HFFc6 (cell line): ENCODE measurements around the gene ABHD6. TPM values are rescaled to one million over a fixed set of nuclear protein-coding genes. Genes with fewer than 3 reads are reported as not detected.
A peak's percentile ranks its signal among the peaks of the same experiment; 100 is the strongest.

Experiments
- DNase-seq: peaks from one replicate; pipeline ENCODE4 v3.0.0-alpha.2; 2018
- H3K27ac Mint-ChIP-seq: 2 replicates; pipeline ENCODE4 v1.8.0; 2020; ENCODE audit warnings: mild to moderate bottlenecking, mixed read lengths
- H3K27me3 Mint-ChIP-seq: 2 replicates; pipeline ENCODE4 v1.8.0; 2021; ENCODE audit warnings: mild to moderate bottlenecking, moderate library complexity, mixed read lengths; ENCODE audit not compliant: insufficient read depth
- H3K36me3 Mint-ChIP-seq: 2 replicates; pipeline ENCODE4 v1.8.0; 2021; ENCODE audit warnings: low read depth, mixed read lengths
- H3K4me1 Mint-ChIP-seq: 2 replicates; pipeline ENCODE4 v1.8.0; 2020; ENCODE audit warnings: low read depth, mixed read lengths
- H3K4me3 Mint-ChIP-seq: 2 replicates; pipeline ENCODE4 v1.8.0; 2020; ENCODE audit warnings: mild to moderate bottlenecking, moderate library complexity, mixed read lengths
- H3K9me3 Mint-ChIP-seq: 2 replicates; pipeline ENCODE4 v1.8.0; 2020; ENCODE audit warnings: mild to moderate bottlenecking, mixed read lengths
- total RNA-seq, 6 experiments: library from RNA; stranded (reverse); fragmentation: NEBNext Ultra II Directional; extraction: Animal tissue kit (Norgen Biotek cat#: 25700); gene quantifications; 2 replicates in 1 of 6; 3 replicates in 5 of 6; pipeline ENCODE4 v1.2.3, GENCODE V29; 2021
- TF ChIP-seq, protein P1 (sequence below): fragments of 200-600 bp; sonication (generic); IDR thresholded peaks from 2 replicates; pipeline ENCODE4 v1.5.0; 2021; ENCODE audit warnings: antibody characterized with exemption, mild to moderate bottlenecking

ABHD6 gene
- total RNA-seq, 6 experiments from 2014 or later: 6.1 to 8.9 (median 6.5) TPM

DNA sequence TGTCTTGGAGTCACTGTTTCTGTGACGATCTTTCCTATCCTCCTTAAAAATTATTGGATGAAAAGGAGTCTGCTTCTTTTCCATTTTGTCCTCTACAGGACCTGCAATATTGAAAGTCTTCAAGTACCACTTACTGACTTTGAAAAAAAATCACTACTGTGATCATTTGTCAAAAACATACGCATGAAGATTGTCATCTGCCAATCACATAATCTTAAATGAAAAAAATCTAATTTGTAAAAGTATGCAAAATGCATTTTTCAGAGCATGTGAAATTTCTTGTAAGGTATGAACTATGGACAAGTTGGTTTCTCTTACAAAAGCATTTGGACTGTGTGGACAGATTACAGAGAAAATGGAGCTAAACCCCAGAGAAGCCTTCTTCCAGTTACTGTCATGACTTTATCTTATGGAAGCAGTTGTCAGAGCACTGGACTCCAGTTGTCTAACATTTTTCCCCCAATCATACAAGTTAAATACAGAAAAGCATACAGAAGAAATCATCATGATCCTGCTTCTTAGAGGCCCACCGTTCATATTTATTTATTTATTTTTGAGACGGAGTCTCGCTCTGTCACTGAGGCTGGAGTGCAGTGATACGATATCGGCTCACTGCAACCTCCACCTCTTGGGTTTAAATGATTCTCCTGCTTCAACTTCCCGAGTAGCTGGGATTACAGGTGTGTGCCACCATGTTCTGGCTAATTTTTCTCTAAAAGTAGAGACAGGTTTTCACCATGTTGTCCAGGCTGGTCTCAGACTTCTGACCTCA is 91.7 kb downstream of the ABHD6 start:
- Mint-ChIP-seq H3K4me3 (no peak overlapping the region), H3K36me3 (no peaks in the 10 kb centered on the region), H3K4me1 (peaks cover 48% of the 10 kb centered on the region), H3K27ac (no peak overlapping the region), H3K27me3 (no peaks in the 10 kb centered on the region), H3K9me3 (no peaks in the 10 kb centered on the region)
- TF ChIP-seq, protein P1, sequence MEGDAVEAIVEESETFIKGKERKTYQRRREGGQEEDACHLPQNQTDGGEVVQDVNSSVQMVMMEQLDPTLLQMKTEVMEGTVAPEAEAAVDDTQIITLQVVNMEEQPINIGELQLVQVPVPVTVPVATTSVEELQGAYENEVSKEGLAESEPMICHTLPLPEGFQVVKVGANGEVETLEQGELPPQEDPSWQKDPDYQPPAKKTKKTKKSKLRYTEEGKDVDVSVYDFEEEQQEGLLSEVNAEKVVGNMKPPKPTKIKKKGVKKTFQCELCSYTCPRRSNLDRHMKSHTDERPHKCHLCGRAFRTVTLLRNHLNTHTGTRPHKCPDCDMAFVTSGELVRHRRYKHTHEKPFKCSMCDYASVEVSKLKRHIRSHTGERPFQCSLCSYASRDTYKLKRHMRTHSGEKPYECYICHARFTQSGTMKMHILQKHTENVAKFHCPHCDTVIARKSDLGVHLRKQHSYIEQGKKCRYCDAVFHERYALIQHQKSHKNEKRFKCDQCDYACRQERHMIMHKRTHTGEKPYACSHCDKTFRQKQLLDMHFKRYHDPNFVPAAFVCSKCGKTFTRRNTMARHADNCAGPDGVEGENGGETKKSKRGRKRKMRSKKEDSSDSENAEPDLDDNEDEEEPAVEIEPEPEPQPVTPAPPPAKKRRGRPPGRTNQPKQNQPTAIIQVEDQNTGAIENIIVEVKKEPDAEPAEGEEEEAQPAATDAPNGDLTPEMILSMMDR: no peak
- no peak for DNase-seq

DNA sequence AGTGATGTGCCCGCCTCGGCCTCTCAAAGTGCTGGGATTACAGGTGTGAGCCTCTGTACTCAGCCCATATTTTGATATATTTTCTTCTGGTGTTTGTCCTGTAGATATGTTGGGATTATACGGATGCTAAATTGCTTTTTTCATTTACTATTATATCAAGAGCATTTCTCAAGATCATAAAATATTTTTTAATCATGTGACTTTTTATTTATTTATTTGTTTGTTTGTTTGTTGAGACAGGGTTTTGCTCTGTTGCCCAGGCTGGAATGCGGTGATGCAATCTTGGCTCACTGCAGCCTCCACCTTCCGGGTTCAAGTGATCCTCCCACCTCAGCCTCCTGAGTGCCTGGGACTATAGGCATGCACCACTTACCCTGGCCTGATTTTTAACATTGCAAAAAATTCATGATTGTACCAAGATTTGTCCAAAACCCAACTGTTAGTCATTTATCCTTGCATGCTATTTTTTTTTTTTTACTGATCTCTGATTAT is 92.4 kb downstream of the ABHD6 start:
- Mint-ChIP-seq H3K27ac (no peak overlapping the region), H3K27me3 (no peaks in the 10 kb centered on the region), H3K4me1 (peaks cover 48% of the 10 kb centered on the region), H3K36me3 (no peaks in the 10 kb centered on the region), H3K4me3 (no peak overlapping the region), H3K9me3 (no peaks in the 10 kb centered on the region)
- no peak for DNase-seq
- TF ChIP-seq, protein P1: no peak

DNA sequence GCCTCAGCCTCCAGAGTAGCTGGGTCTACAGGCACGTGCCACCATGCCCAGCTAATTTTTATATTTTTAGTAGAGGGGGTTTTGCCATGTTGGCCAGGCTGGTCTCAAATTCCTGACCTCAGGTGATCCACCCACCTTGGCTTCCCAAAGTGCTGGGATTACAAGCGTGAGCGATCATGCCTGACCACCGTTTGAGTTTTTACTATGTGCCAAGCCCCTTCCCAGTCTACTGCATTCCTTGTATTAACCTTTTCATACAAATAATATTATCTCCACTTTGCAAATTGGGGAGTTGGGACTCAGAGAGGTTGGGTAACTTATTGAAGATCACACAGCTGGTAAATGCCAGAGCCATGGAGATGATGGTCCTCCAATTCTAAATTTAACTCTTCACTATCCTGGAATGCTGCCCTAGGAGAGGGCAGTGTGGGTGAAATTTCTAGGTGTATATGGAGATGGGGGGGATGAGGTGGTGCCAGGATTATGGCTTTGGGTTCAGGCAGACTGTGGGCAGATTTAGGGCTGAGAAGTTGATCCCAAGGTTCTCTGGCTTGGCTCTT is 94.1 kb downstream of the ABHD6 start:
- Mint-ChIP-seq H3K27me3 (no peaks in the 10 kb centered on the region; the same call in 1 of the 2 replicates), H3K36me3 (peaks cover 5% of the 10 kb centered on the region; the same call in 1 of the 2 replicates), H3K27ac (peak overlapping the region; percentile 67), H3K4me1 (peaks cover 54% of the 10 kb centered on the region), H3K9me3 (no peaks in the 10 kb centered on the region), H3K4me3 (0 out of 2 replicates have a peak overlapping the region, but pooled peaks have one; percentile 22)
- TF ChIP-seq, protein P1: no peak
- DNase-seq: no peak

DNA sequence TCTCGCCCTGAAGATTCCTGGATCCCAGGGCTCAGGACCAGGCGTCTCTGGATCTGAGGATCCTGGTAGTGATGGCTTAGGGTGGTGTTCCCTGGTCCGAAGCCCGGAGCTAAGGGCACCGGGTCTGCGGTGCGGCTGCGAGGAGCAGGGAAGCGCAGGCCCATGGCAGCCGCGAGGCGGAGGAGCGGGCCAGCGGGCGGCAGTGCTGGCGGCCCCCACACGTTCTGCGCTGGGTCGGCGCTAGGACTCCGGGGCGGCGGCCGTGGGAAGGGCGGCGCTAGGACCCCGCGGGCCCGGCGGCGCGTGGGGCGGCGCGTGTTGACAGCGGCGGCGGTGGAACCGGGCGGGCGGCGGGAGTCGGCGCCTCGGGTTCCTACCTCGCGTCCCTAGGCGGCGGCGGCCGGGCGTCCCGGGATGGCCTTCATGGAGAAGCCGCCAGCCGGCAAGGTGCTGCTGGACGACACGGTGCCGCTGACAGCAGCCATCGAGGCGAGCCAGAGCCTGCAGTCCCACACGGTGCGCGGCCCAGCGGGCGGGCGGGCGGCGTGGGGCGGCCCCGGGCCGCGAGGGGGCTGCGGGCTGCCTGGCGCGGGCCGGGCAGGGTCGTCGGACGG is 95.1 kb downstream of the ABHD6 start, which contains the start of gene PXK:
TSS of gene PXK (plus strand) at position 318 of the 614 bp plus-strand sequence. CDS start at position 415, 97 bp downstream.
- peak; percentile 64 for DNase-seq
- Mint-ChIP-seq H3K4me1 (peaks cover 60% of the 10 kb centered on the region), H3K27ac (peak within 1 kb of the TSS; percentile 79)

More for the DNA sequence above, 95.1 kb downstream of the ABHD6 start, which contains the start of gene PXK:
- TF ChIP-seq, protein P1: peak; percentile 38
- Mint-ChIP-seq H3K4me3 (peak within 1 kb of the TSS; percentile 99), H3K36me3 (peaks cover 5% of the 10 kb centered on the region; the same call in 1 of the 2 replicates), H3K27me3 (no peaks in the 10 kb centered on the region; the same call in 1 of the 2 replicates), H3K9me3 (no peaks in the 10 kb centered on the region)
